Measurements from ENCODE around the gene HOXB9.

- no peak for TF ChIP-seq CREB5 (CRISPR knock-in tag; IDR thresholded peaks at IDR 0.05; ENCODE audit: low read depth)
- no peak for TF ChIP-seq BACH2 (CRISPR knock-in tag; IDR thresholded peaks at IDR 0.05; ENCODE audit: borderline replicate concordance)
- TF ChIP-seq ZNF70 (CRISPR knock-in tag; IDR thresholded peaks at IDR 0.05): no peak
- TF ChIP-seq PATZ1 (CRISPR knock-in tag; IDR thresholded peaks at IDR 0.05; ENCODE audit: borderline replicate concordance): no peak
- TF ChIP-seq ZC3H10 (CRISPR knock-in tag; IDR thresholded peaks at IDR 0.05): no peak
- TF ChIP-seq PPARA (CRISPR knock-in tag; IDR thresholded peaks at IDR 0.05; ENCODE audit: borderline replicate concordance): no peak
- TF ChIP-seq RARB (CRISPR knock-in tag; IDR thresholded peaks at IDR 0.05): no peak
- no peak for TF ChIP-seq ZFP3 (CRISPR knock-in tag; IDR thresholded peaks at IDR 0.05)
- no peak for TF ChIP-seq ISL1 (CRISPR knock-in tag; IDR thresholded peaks at IDR 0.05)
- TF ChIP-seq OSR1 (CRISPR knock-in tag; IDR thresholded peaks at IDR 0.05): no peak
These were observed 14.1 kb upstream of the HOXB9 start for GRCh38 chr17:48639982-48640857.

Data from SK-N-SH treated with all-trans-retinoic acid at 6 μM for 48 hours (cell line).